Immature natural killer cell (primary cell): ENCODE results near the gene FAM136A. TPM values are rescaled to one million over a fixed set of nuclear protein-coding genes. Genes with fewer than 3 reads are reported as not detected.
"Not testable (repeated sequence)": the region's sequence is repeated elsewhere in the genome, so short reads cannot be mapped to it uniquely, and the experiment has no call there.

ENCODE experiments used
- DNase-seq, 3 donors: peaks; one replicate each; pipeline ENCODE4 v3.0.0; 2022; ENCODE audit warnings: mixed read lengths in 1 of 3
- H3K27ac Mint-ChIP-seq, 6 donors: one replicate each; pipeline ENCODE4 v1.8.0; 2020; ENCODE audit warnings: mixed read lengths in 6 of 6, mild to moderate bottlenecking in 5 of 6, inconsistent platforms in 4 of 6, moderate library complexity in 3 of 6
- H3K27me3 Mint-ChIP-seq, 3 donors: one replicate each; pipeline ENCODE4 v1.8.0; 2020 to 2021; ENCODE audit warnings: low read depth in 3 of 3, mild to moderate bottlenecking in 3 of 3, mixed read lengths in 3 of 3, moderate library complexity in 3 of 3, inconsistent platforms in 1 of 3
- H3K36me3 Mint-ChIP-seq, 3 donors: one replicate each; pipeline ENCODE4 v1.8.0; 2020; ENCODE audit warnings: mixed read lengths in 3 of 3, inconsistent platforms in 2 of 3, mild to moderate bottlenecking in 2 of 3
- H3K4me1 Mint-ChIP-seq, 2 donors: one replicate each; pipeline ENCODE4 v1.8.0; 2020; ENCODE audit warnings: inconsistent platforms in 2 of 2, mild to moderate bottlenecking in 2 of 2, mixed read lengths in 2 of 2, moderate library complexity in 1 of 2
- H3K4me3 Mint-ChIP-seq, 5 donors: one replicate each; pipeline ENCODE4 v1.8.0; 2020; ENCODE audit warnings: mild to moderate bottlenecking in 5 of 5, mixed read lengths in 5 of 5, inconsistent platforms in 3 of 5, moderate library complexity in 3 of 5
- H3K9me3 Mint-ChIP-seq, 6 donors: one replicate each; pipeline ENCODE4 v1.8.0; 2020; ENCODE audit warnings: mild to moderate bottlenecking in 6 of 6, mixed read lengths in 6 of 6, inconsistent platforms in 4 of 6, moderate library complexity in 3 of 6
- polyA plus RNA-seq, 3 donors: library from polyadenylated mRNA; unstranded; fragments of 300-500 nt; fragmentation: Illumina TruSeq; gene quantifications; one replicate each; pipeline ENCODE4 v1.2.3, GENCODE V29; 2021

FAM136A gene
- polyA plus RNA-seq, 3 donors from 2014 or later: 38.4 to 68.6 (median 46.1) TPM

DNA sequence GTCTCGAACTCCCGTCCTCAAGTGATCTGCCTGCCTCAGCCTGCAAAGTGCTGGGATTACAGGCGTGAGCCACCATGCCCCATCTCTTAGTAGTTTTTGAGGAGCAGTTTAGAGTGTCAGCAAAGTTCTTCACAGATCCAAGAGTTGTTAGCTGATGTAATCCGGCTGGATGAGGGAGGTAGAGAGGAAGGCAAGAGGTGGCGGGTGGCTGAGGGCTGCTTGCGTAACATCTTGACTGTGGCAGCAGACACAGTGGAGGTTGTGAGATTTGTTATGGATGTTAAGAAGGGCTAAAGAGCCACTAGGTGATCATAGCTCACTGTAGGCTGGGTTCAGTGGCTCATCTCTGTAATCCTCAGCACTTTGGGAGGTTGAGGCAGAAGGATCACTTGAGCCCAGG is 19.5 kb upstream of the FAM136A start:
- H3K9me3 Mint-ChIP-seq: no peaks in the 10 kb centered on the region
- H3K27me3 Mint-ChIP-seq: peaks cover 6 to 8% (median 7%) of the 10 kb centered on the region in 3 donors
- H3K27ac Mint-ChIP-seq: no peak overlapping the region
- H3K4me1 Mint-ChIP-seq: no peaks in the 10 kb centered on the region
- H3K36me3 Mint-ChIP-seq: no peaks in the 10 kb centered on the region
- no peak overlapping the region for H3K4me3 Mint-ChIP-seq
- DNase-seq: no peak

DNA sequence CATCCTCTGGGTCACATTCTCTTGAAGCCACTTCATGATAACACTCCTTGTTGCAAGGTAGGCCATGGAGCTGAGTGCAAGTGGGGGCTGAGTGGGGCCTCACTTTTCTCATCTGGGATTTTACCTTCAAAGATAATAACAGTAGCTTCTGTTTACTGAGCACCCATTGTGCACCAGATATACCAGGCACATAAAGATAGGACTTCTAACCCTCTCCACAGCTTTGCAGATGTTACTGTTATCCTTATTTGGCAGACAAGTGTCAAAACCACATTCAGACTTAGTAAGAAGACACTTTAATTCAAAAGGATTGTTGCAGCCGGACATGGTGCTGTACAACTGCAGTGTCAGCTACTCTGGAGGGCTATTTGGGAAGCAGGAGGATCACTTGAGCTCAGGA is 12.8 kb upstream of the FAM136A start:
- Mint-ChIP-seq H3K36me3 (no peaks in the 10 kb centered on the region), H3K4me1 (peaks cover 0 to 6% of the 10 kb centered on the region in 2 donors), H3K27me3 (peaks cover 1 to 6% (median 6%) of the 10 kb centered on the region in 3 donors), H3K9me3 (no peaks in the 10 kb centered on the region), H3K27ac (no peak overlapping the region), H3K4me3 (no peak overlapping the region)
- no peak for DNase-seq

DNA sequence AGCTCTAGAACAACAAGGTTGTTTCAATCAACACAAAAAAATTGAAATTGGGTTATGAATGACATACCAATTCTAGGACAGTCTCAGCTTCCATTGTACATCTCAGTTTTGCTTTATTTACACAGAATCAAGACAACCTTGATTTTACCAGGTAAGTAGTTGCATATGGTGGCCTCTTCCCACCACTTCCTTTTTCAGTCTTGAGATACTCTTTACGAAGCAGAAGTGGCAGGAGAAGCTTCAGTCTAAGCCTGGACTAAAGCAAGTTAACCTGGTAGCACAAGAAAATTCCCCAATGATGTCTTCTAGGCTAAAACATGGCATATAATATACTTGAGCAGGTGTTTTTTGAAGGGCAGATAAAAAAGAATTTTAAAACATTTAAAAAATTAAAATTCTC is 10.7 kb upstream of the FAM136A start:
- Mint-ChIP-seq H3K27me3 (peaks cover 0 to 7% (median 5%) of the 10 kb centered on the region in 3 donors), H3K4me3 (no peak overlapping the region), H3K4me1 (peaks cover 0 to 6% of the 10 kb centered on the region in 2 donors), H3K9me3 (no peaks in the 10 kb centered on the region), H3K27ac (no peak overlapping the region), H3K36me3 (no peaks in the 10 kb centered on the region)
- no peak for DNase-seq

DNA sequence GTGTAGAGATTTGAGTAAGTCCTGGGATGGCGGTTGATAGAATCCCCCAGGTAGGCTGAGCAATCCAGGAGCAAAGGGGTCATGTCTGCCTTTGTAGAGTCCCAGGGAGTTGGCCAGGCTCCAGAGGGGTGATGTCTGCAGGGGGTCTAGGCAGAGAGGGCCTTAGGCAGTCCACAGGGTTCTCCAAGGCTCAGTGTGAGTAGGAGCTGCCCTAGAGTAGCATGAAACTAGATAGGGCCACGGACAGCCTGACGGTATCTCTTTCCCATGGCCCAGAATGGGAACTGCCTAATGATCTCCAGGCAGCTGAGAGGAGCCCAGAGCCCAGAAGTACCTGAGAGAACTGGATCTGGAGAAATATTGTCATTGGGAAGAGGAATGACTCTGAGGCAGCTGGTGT is 9.0 kb upstream of the FAM136A start:
- Mint-ChIP-seq H3K4me1 (peaks cover 0 to 6% of the 10 kb centered on the region in 2 donors), H3K9me3 (no peaks in the 10 kb centered on the region), H3K36me3 (no peaks in the 10 kb centered on the region)

DNA sequence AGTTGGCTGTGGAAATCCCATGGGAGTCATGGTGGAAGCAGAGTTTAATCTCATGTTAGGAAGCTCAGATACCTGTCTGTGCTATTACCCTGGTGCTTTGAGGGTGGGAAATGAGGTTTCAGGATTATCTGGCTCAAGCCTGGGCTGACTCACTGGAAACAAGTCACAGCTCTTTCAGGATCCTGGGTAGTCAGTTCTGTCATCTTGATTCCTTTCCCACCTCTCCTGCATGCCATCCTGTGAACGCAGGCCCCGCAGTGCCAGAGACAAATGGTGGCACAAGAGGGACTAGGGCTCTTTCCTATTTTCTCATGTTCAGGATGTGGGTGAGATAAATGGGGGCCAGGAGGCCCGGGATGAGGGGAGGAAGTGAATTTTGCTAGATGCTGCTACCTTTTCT is 3.7 kb upstream of the FAM136A start:
- Mint-ChIP-seq H3K9me3 (no peaks in the 10 kb centered on the region), H3K4me1 (peaks cover 17% of the 10 kb centered on the region in 2 donors), H3K36me3 (no peaks in the 10 kb centered on the region), H3K27ac (peak overlapping the region in 1 of 6 donors; percentile 64), H3K4me3 (no peak overlapping the region), H3K27me3 (peaks cover 3 to 7% (median 5%) of the 10 kb centered on the region in 3 donors)
- DNase-seq: no peak

More for the DNA sequence above, 9.0 kb upstream of the FAM136A start:
- no peak overlapping the region for H3K4me3 Mint-ChIP-seq
- peaks cover 0 to 7% (median 5%) of the 10 kb centered on the region in 3 donors for H3K27me3 Mint-ChIP-seq
- H3K27ac Mint-ChIP-seq: no peak overlapping the region
- no peak for DNase-seq

DNA sequence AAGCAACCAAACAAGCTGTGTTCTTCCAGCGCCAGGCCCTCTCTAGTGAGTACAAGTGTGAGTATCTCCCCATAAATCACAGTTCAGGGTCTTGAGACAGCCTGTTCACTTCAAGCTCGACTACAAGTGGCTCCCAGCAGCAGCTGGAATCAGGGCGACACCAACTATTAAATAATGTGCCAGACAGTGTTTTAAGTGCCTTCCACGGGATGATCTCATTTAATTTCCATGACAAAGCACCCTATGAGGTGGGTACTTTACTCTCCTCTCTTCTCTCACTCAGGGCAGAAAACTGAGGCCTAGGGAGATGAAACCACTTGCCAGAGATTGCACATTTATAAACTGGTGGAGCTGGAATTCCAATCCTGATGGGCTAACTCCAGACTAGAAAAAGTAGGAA is 2.6 kb upstream of the FAM136A start:
- H3K4me1 Mint-ChIP-seq: peaks cover 19 to 20% of the 10 kb centered on the region in 2 donors
- H3K27ac Mint-ChIP-seq: no peak overlapping the region
- no peaks in the 10 kb centered on the region for H3K36me3 Mint-ChIP-seq
- no peaks in the 10 kb centered on the region for H3K9me3 Mint-ChIP-seq
- H3K27me3 Mint-ChIP-seq: peaks cover 3 to 5% (median 3%) of the 10 kb centered on the region in 3 donors
- no peak overlapping the region for H3K4me3 Mint-ChIP-seq
- no peak for DNase-seq

DNA sequence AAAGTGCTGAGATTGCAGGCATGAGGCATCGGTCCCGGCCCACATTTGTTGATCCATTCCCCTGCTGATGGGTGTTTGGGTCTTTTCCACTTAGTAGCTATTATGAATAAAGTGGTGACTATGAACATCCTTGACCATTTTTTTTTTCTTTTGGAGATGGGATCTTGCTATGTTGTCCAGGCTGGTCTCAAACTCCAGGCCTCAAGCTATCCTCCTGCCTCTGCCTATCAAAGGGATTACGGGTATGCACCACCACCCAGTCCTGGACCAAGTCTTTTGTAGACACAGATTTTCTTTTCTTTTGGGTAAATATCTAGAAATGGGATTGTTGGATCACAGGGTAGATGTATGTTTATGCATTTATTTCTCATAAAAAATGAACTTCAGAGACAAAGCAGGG is 1.3 kb upstream of the FAM136A start:
- Mint-ChIP-seq H3K4me3 (no peak overlapping the region), H3K9me3 (peaks cover 0 to 2% (median 0%) of the 10 kb centered on the region in 6 donors), H3K4me1 (peaks cover 19 to 20% of the 10 kb centered on the region in 2 donors), H3K27me3 (peaks cover 0 to 3% (median 3%) of the 10 kb centered on the region in 3 donors), H3K36me3 (peaks cover 9 to 10% (median 9%) of the 10 kb centered on the region in 3 donors), H3K27ac (no peak overlapping the region)
- no peak for DNase-seq

DNA sequence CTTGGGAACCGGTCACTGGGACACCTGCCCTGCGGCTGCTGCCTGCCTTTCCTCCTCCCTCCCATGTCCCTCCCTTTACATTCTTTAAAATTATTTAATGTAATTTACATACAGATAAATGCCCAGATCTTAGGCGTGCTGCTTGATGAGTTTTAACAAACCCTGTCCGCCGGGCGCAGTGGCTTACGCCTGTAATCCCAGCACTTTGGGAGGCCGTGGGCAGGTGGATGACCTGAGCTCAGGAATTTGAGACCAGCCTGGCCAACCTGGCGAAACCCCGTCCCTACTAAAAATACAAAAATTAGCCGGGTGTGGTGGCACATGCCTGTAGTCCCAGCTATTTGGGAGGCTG is 304 bp upstream of the FAM136A start:
- H3K9me3 Mint-ChIP-seq, H3K27me3 Mint-ChIP-seq, DNase-seq: not testable (repeated sequence)
- Mint-ChIP-seq H3K36me3 (peaks cover 10 to 11% (median 11%) of the 10 kb centered on the region in 3 donors), H3K4me1 (peaks cover 19 to 20% of the 10 kb centered on the region in 2 donors), H3K27ac (peak overlapping the region in 3 of 6 donors; percentile 17 to 72 (median 56)), H3K4me3 (peak overlapping the region; percentile 94 to 97 (median 95))

DNA sequence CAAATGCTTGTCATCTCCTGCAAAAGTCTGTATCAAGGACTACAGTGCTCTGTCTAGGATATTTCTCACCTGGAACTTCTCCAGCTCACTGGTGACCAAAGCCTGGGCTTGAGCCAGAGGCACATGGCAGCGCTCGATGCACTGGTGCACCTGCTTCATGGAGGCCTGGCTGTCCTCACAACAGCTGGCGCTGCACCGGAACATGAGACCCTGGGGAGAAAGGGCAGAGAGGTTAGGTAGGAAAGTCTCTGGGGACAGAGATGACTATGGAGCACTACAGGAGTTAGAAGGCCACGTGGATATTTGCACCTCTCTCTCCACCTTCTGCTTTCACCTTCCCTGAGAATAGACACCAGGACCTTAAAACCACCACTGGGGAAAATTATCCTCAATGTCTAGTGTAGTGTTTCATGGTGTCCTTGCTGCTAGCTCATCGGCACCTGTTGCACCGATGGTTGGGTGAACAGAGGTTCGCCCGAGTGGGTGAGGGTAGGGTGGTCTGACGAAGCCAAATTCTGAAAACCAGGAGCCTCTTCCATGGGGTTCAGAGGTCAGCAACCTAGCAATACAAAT is 1.0 kb downstream of the FAM136A start:
- peaks cover 10 to 19% (median 16%) of the 10 kb centered on the region in 3 donors for H3K36me3 Mint-ChIP-seq

DNA sequence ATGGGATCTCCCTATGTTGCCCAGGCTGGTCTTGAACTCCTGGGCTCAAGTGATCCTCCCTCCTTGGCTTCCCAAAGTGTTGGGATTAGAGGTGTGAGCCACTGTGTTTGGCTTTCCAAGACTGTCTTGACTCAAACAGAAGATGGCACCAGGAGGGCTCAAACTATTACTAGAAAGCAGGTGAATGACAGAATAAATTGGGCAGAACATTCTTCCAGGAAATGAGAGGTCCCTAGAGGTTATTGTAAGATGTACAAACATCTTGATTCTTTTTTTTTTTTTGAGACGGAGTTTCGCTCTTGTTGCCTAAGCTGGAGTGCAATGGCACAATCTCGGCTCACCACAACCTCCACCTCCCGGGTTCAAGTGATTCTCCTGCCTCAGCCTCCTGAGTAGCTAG is 4.0 kb downstream of the FAM136A start:
- not testable (repeated sequence) for DNase-seq, H3K9me3 Mint-ChIP-seq, H3K27ac Mint-ChIP-seq, H3K4me3 Mint-ChIP-seq
- Mint-ChIP-seq H3K4me1 (peaks cover 14 to 23% of the 10 kb centered on the region in 2 donors), H3K36me3 (peaks cover 10 to 19% (median 16%) of the 10 kb centered on the region in 3 donors), H3K27me3 (peaks cover 6 to 11% (median 8%) of the 10 kb centered on the region in 3 donors)

More for the DNA sequence above, 1.0 kb downstream of the FAM136A start:
- no peak for DNase-seq
- peak overlapping the region; percentile 82 to 95 (median 94) for H3K27ac Mint-ChIP-seq
- peaks cover 0 to 3% (median 0%) of the 10 kb centered on the region in 3 donors for H3K27me3 Mint-ChIP-seq
- H3K4me1 Mint-ChIP-seq: peaks cover 19 to 20% of the 10 kb centered on the region in 2 donors
- peaks cover 0 to 2% (median 0%) of the 10 kb centered on the region in 6 donors for H3K9me3 Mint-ChIP-seq
- H3K4me3 Mint-ChIP-seq: peak overlapping the region; percentile 94 to 97 (median 95)

DNA sequence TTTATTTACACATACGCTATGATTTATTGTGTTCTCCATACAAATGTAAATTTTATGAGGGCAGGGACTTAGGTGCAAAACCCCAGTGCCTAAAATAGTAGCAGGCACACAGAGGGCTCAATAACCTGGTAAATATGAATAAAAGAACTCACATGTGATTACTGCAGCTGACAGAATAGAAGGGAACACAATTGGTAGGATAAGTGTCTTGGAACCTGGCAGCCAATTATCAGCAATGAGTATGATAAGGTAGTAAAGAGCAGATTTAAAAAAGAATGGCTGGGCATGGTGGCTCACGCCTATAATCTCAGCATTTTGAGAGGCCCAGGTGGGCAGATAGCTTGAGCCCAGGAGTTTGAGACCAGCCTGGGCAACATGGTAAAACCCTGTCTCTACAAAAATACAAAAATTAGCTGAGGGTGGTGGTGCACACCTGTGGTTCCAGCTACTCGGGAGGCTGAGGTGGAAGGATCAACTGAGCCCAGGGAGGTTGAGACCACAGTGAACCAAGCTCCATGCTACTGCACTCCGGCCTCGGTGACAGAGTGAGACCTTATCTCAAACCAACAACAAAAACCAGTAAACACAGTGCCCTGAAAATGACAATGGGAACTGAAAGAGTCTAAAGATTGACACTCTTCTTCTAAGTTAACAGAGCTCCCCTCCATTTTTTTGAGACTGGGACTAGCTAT is 18.2 kb downstream of the FAM136A start:
- H3K27me3 Mint-ChIP-seq: peaks cover 0 to 2% (median 0%) of the 10 kb centered on the region in 3 donors
- peaks cover 6 to 46% (median 37%) of the 10 kb centered on the region in 3 donors for H3K36me3 Mint-ChIP-seq
- H3K27ac Mint-ChIP-seq: peak overlapping the region in 4 of 6 donors; percentile 39 to 86 (median 83)
- DNase-seq: no peak
- no peak overlapping the region for H3K4me3 Mint-ChIP-seq
- H3K4me1 Mint-ChIP-seq: peaks cover 25 to 53% of the 10 kb centered on the region in 2 donors
- no peaks in the 10 kb centered on the region for H3K9me3 Mint-ChIP-seq

DNA sequence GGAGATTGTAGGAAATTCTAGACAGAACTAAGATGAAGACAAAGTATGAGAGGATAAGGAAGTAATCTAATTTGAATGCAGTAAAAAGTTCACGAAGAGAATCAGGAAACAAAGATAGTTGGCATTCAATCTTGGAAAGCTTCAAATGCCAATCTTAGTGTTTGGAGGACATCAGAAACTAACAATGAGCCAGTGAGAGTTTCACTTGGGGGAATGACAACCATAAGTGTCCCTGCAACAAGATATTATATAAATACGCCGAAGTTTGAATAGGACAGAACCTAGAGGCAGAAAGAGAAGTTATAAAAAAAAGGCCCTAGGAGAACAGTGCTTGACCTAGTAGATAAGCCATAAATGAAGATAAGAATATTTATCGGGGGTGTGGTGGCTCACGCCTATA is 19.4 kb downstream of the FAM136A start:
- DNase-seq: no peak
- H3K27me3 Mint-ChIP-seq: peaks cover 0 to 2% (median 0%) of the 10 kb centered on the region in 3 donors
- peak overlapping the region in 5 of 6 donors; percentile 0 to 87 (median 74) for H3K27ac Mint-ChIP-seq
- peaks cover 6 to 46% (median 33%) of the 10 kb centered on the region in 3 donors for H3K36me3 Mint-ChIP-seq
- no peaks in the 10 kb centered on the region for H3K9me3 Mint-ChIP-seq
- H3K4me3 Mint-ChIP-seq: no peak overlapping the region
- peaks cover 25 to 46% of the 10 kb centered on the region in 2 donors for H3K4me1 Mint-ChIP-seq

DNA sequence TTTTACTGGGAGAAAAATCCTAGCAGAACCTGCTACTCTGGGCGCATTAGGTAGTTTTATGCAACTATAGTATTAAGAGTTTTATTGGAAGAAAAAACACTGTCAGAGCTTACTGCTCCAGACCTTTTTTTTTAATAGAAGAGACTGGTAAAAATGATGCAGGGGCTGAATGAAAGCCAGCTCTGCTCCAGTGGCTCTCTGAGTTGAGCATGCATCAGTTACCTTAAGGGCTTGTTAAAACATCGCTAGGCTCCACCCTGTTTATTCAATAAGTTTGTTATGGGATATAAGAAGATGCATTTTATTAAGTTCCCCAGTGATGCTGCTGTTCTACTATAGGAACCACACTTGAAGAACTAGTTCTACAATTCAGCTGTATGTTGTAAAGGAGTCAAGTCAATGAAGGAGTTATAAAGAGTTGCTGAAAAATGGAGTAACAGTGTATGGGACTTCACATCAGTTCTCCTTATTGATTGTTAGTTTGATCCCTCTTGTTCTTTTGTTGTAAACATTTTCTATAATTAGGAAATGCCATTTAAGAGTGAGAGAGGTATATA is 21.5 kb downstream of the FAM136A start:
- Mint-ChIP-seq H3K4me1 (peaks cover 14 to 25% of the 10 kb centered on the region in 2 donors), H3K9me3 (no peaks in the 10 kb centered on the region), H3K27ac (peak overlapping the region in 1 of 6 donors; percentile 37), H3K27me3 (peaks cover 0 to 4% (median 0%) of the 10 kb centered on the region in 3 donors), H3K4me3 (no peak overlapping the region), H3K36me3 (peaks cover 4 to 38% (median 29%) of the 10 kb centered on the region in 3 donors)
- DNase-seq: no peak

DNA sequence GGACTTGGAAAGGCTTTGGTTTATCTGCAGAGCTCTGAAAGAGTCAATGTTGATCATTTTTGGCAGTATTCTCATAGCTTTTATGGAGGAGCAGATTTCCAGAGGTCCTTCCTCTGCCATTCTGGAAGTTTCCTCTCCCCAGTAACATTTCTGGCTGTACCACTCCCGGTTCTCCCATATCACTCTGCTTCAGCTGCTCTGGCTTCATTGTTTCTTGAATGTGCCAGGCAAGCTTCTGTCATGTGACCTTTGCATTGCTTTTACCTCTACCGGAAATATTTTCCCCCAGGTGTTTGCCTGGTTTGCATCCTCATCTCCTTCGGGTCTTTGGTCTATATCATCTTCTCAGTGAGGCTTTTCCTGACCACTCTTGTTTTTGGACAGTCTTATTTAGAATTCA is 31.5 kb downstream of the FAM136A start:
- DNase-seq: no peak
- H3K36me3 Mint-ChIP-seq: peaks cover 22 to 26% (median 23%) of the 10 kb centered on the region in 3 donors
- H3K27ac Mint-ChIP-seq: peak overlapping the region in 1 of 6 donors; percentile 13

More for the DNA sequence above, 31.5 kb downstream of the FAM136A start:
- H3K4me3 Mint-ChIP-seq: no peak overlapping the region
- H3K27me3 Mint-ChIP-seq: peaks cover 0 to 4% (median 0%) of the 10 kb centered on the region in 3 donors
- H3K4me1 Mint-ChIP-seq: no peaks in the 10 kb centered on the region
- no peaks in the 10 kb centered on the region for H3K9me3 Mint-ChIP-seq
